HFFc6 (cell line): ENCODE results near the gene SLC23A2. TPM values are rescaled to one million over a fixed set of nuclear protein-coding genes. Genes with fewer than 3 reads are reported as not detected.

Source experiments
- DNase-seq: peaks from one replicate; pipeline ENCODE4 v3.0.0-alpha.2; 2018
- H3K27ac Mint-ChIP-seq: 2 replicates; pipeline ENCODE4 v1.8.0; 2020; ENCODE audit warnings: mild to moderate bottlenecking, mixed read lengths
- H3K27me3 Mint-ChIP-seq: 2 replicates; pipeline ENCODE4 v1.8.0; 2021; ENCODE audit warnings: mild to moderate bottlenecking, moderate library complexity, mixed read lengths; ENCODE audit not compliant: insufficient read depth
- H3K36me3 Mint-ChIP-seq: 2 replicates; pipeline ENCODE4 v1.8.0; 2021; ENCODE audit warnings: low read depth, mixed read lengths
- H3K4me1 Mint-ChIP-seq: 2 replicates; pipeline ENCODE4 v1.8.0; 2020; ENCODE audit warnings: low read depth, mixed read lengths
- H3K4me3 Mint-ChIP-seq: 2 replicates; pipeline ENCODE4 v1.8.0; 2020; ENCODE audit warnings: mild to moderate bottlenecking, moderate library complexity, mixed read lengths
- H3K9me3 Mint-ChIP-seq: 2 replicates; pipeline ENCODE4 v1.8.0; 2020; ENCODE audit warnings: mild to moderate bottlenecking, mixed read lengths
- total RNA-seq, 6 experiments: library from RNA; stranded (reverse); fragmentation: NEBNext Ultra II Directional; extraction: Animal tissue kit (Norgen Biotek cat#: 25700); gene quantifications; 2 replicates in 1 of 6; 3 replicates in 5 of 6; pipeline ENCODE4 v1.2.3, GENCODE V29; 2021
- TF ChIP-seq, protein P1 (sequence below): fragments of 200-600 bp; sonication (generic); IDR thresholded peaks from 2 replicates; pipeline ENCODE4 v1.5.0; 2021; ENCODE audit warnings: antibody characterized with exemption, mild to moderate bottlenecking

The SLC23A2 gene
- total RNA-seq, 6 experiments from 2014 or later: 12.5 to 17.2 (median 15.7) TPM

DNA sequence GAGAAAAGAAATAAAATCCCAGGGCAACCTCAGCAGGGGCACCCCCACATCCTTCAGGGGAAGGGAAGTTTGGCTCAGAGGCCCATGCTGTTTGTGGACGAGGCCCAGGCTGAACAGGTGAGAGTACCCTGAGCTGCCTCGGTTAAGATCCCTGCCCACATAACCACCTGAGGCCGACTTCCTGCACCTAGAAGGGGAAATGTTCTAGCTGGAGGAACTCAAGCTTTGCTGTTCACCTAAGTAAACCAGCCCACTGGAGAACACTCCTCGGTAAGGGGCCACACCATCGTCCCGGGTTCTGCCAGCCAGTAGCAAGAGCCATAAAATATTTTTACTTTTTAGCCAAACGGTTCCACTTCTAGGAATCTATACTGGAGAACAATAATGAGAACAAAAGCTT lies 88.2 kb downstream of the SLC23A2 start:
- Mint-ChIP-seq H3K9me3 (no peaks in the 10 kb centered on the region), H3K4me3 (no peak overlapping the region), H3K27me3 (peaks cover 2% of the 10 kb centered on the region; the same call in 1 of the 2 replicates), H3K27ac (no peak overlapping the region), H3K4me1 (peaks cover 7% of the 10 kb centered on the region), H3K36me3 (no peaks in the 10 kb centered on the region)
- TF ChIP-seq, protein P1, sequence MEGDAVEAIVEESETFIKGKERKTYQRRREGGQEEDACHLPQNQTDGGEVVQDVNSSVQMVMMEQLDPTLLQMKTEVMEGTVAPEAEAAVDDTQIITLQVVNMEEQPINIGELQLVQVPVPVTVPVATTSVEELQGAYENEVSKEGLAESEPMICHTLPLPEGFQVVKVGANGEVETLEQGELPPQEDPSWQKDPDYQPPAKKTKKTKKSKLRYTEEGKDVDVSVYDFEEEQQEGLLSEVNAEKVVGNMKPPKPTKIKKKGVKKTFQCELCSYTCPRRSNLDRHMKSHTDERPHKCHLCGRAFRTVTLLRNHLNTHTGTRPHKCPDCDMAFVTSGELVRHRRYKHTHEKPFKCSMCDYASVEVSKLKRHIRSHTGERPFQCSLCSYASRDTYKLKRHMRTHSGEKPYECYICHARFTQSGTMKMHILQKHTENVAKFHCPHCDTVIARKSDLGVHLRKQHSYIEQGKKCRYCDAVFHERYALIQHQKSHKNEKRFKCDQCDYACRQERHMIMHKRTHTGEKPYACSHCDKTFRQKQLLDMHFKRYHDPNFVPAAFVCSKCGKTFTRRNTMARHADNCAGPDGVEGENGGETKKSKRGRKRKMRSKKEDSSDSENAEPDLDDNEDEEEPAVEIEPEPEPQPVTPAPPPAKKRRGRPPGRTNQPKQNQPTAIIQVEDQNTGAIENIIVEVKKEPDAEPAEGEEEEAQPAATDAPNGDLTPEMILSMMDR: no peak
- no peak for DNase-seq

DNA sequence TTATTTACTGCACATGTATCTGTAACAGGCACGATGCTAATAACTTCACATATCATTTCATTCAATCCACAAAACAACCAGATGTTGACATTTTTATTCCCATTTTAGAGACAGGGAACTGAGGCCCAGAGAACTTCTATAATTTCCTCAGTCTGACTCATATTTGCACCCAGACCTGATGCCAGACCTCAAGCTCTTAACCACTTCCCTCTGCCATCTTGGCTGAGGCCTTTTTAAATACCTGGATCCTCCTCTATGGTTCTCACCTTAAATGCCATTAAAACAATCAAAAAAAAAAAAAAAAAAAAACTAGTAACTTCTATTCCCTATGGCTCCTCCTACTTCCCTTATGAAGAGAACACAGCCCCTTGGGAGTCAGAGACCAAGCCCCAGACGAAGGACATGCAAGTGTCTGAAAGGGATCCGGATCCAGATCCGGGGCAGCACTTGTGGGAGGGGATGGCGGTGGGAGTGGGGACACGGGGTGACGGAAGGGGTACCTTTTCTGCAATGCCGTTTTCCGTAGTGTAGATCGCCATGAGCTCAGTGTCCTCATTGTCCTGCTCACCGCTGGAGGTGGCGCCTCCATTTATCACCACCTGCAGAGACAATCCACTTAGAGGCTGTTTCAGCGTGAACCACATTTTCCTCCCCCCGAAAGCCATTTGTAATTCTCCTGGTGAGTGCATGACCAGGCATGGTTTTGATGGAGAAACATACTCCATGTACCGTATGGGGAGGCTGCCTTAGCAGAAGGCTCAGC lies 88.7 kb downstream of the SLC23A2 start:
- peaks cover 7% of the 10 kb centered on the region for H3K4me1 Mint-ChIP-seq
- no peak for DNase-seq
- no peaks in the 10 kb centered on the region for H3K36me3 Mint-ChIP-seq
- no peak overlapping the region for H3K4me3 Mint-ChIP-seq
- H3K27ac Mint-ChIP-seq: no peak overlapping the region
- H3K9me3 Mint-ChIP-seq: no peaks in the 10 kb centered on the region
- peaks cover 2% of the 10 kb centered on the region; the same call in 1 of the 2 replicates for H3K27me3 Mint-ChIP-seq
- TF ChIP-seq, protein P1: no peak

DNA sequence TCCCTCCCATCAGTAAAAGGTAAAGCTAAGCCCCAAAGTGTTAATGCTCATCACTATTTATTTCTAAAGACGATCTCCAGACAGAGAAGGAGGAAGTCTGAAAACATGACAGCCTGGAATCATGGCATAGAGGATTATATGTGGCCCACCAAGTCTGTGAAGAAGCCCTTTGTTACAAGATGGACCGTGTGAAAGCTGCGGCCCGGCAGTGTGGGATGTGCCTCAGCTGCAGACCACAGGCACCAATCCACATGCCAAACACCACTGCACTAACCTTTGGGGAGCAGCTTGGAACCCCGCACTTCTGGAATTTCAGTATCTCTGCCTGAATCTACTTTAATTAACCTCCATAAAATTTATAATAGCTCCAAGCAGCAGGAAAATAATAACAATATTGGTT lies 90.4 kb downstream of the SLC23A2 start:
- TF ChIP-seq, protein P1: no peak
- H3K36me3 Mint-ChIP-seq: no peaks in the 10 kb centered on the region
- no peak overlapping the region for H3K4me3 Mint-ChIP-seq
- no peaks in the 10 kb centered on the region for H3K9me3 Mint-ChIP-seq
- H3K27me3 Mint-ChIP-seq: peaks cover 2% of the 10 kb centered on the region; the same call in 1 of the 2 replicates
- H3K4me1 Mint-ChIP-seq: no peaks in the 10 kb centered on the region
- DNase-seq: no peak
- H3K27ac Mint-ChIP-seq: no peak overlapping the region

DNA sequence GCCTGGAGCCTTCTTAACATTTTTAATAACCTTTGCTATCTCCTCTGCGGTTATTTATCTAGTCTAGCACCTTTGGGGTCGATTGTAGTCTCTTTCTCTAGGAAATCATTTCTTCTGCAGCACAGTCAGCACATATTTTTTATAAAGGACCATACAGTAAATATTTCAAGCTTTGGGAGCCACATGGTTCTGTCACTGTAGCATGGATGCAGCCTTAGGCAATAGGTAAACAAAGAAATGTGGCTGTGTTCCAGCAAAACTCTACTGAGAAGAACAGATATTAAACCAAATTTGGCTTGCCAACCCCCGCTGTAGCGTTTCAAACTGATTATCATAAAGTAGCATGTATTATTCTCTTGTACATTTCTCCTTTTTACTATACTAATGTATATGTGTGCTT lies 95.7 kb downstream of the SLC23A2 start:
- no peaks in the 10 kb centered on the region for H3K9me3 Mint-ChIP-seq
- TF ChIP-seq, protein P1: no peak
- H3K27ac Mint-ChIP-seq: no peak overlapping the region
- H3K4me3 Mint-ChIP-seq: no peak overlapping the region
- no peaks in the 10 kb centered on the region for H3K27me3 Mint-ChIP-seq
- peaks cover 9% of the 10 kb centered on the region for H3K36me3 Mint-ChIP-seq
- no peaks in the 10 kb centered on the region for H3K4me1 Mint-ChIP-seq
- no peak for DNase-seq

DNA sequence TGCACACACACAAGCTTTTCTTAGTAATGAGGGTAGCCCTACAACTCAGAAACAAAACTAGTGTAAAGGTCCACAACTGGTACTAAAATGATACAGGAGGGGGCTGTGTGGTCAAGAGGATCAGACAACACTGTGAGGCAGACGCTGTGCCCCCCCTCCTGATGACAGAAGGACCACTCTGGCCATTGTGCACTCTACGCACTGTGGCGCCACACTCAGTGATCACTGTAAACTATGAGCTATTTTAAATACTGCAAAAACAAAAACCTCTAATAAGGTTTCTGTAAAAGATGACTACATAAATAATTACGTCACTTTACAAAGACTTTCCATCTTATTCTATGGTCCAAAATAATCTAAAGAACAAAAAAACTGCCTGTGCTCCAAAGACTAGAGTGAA lies 96.1 kb downstream of the SLC23A2 start:
- TF ChIP-seq, protein P1: no peak
- H3K4me3 Mint-ChIP-seq: no peak overlapping the region
- H3K36me3 Mint-ChIP-seq: peaks cover 9% of the 10 kb centered on the region
- no peak for DNase-seq
- H3K9me3 Mint-ChIP-seq: no peaks in the 10 kb centered on the region
- H3K4me1 Mint-ChIP-seq: no peaks in the 10 kb centered on the region
- no peaks in the 10 kb centered on the region for H3K27me3 Mint-ChIP-seq
- no peak overlapping the region for H3K27ac Mint-ChIP-seq
